B cell (primary cell): ENCODE measurements around the gene HLA-DMB. TPM values are rescaled to one million over a fixed set of nuclear protein-coding genes. Genes with fewer than 3 reads are reported as not detected.
A peak's percentile ranks its signal among the peaks of the same experiment; 100 is the strongest.

ENCODE experiments used
- ATAC-seq: fragments of 200-7000 bp; cut with Tn5 transposase; one replicate; pipeline ENCODE4 v1.10.0; 2021; ENCODE audit warnings: low read depth, mild to moderate bottlenecking, moderate number of reproducible peaks, moderate library complexity
- CTCF ChIA-PET: fragments of 350-600 bp; sonication (Branson Sonifier 250); formaldehyde crosslinking; loops from one replicate; lab custom pipeline; 2021; ENCODE audit warnings: antibody characterized with exemption, inconsistent platforms; lab: Charles Lee
- POLR2A ChIA-PET: fragments of 350-600 bp; sonication (Branson Sonifier 250); formaldehyde crosslinking; loops from one replicate; lab custom pipeline; 2021; ENCODE audit warnings: antibody characterized with exemption; lab: Charles Lee
- DNase-seq: peaks from one replicate; pipeline ENCODE4 v3.0.0; 2013
- H2AFZ ChIP-seq: 2 replicates; pipeline ENCODE4 v1.6.1; 2012; ENCODE audit warnings: mild to moderate bottlenecking, low read depth, low read length; ENCODE audit not compliant: insufficient read depth, poor library complexity, severe bottlenecking
- H3K27ac ChIP-seq, 2 donors: 1 replicate in 1 of 2; 2 replicates in 1 of 2; pipeline ENCODE4 v1.5.1; 2012 to 2013; ENCODE audit warnings: low read length in 2 of 2, mild to moderate bottlenecking in 2 of 2, moderate library complexity in 1 of 2
- H3K27me3 ChIP-seq, 4 experiments: fragments of 200-600 bp in 1 of 4; sonication (generic) in 1 of 4; replicated peaks in 1 of 4; 1 replicate in 2 of 4; 2 replicates in 2 of 4; pipeline versions ENCODE4 v1.6.1 to v1.7.0; 2013 to 2016; ENCODE audit warnings: low read length in 3 of 4, mild to moderate bottlenecking in 2 of 4, mixed read lengths in 1 of 4, moderate library complexity in 1 of 4; ENCODE audit not compliant: insufficient read depth in 4 of 4, control insufficient read depth in 3 of 4; ENCODE audit errors: control extremely low read depth in 1 of 4
- H3K36me3 ChIP-seq, 2 experiments: replicated peaks in 1 of 2; 1 replicate in 1 of 2; 2 replicates in 1 of 2; pipeline versions ENCODE4 v1.6.1 to v1.7.1; 2013; ENCODE audit warnings: low read length in 1 of 2; ENCODE audit not compliant: insufficient read depth in 2 of 2, control insufficient read depth in 1 of 2; ENCODE audit errors: control extremely low read depth in 1 of 2, extremely low read depth in 1 of 2
- H3K4me1 ChIP-seq, 2 donors: fragments of 200-600 bp in 1 of 2; sonication (generic) in 1 of 2; 1 replicate in 1 of 2; 2 replicates in 1 of 2; pipeline versions ENCODE4 v1.5.1 to v1.6.1; 2013 to 2017; ENCODE audit warnings: low read length in 2 of 2; ENCODE audit not compliant: control insufficient read depth in 2 of 2, insufficient read depth in 2 of 2
- H3K4me2 ChIP-seq: replicated peaks from 2 replicates; pipeline ENCODE3; 2012; ENCODE audit warnings: mild to moderate bottlenecking, low read depth, low read length; ENCODE audit not compliant: poor library complexity, severe bottlenecking
- H3K4me3 ChIP-seq, 5 experiments: fragments of 200-600 bp in 1 of 5; sonication (generic) in 1 of 5; 1 replicate in 3 of 5; 2 replicates in 2 of 5; pipeline versions ENCODE4 v1.5.1 to v1.7.0; 2011 to 2016; ENCODE audit warnings: low read length in 4 of 5, mild to moderate bottlenecking in 4 of 5, low read depth in 2 of 5, control low read depth in 1 of 5, moderate library complexity in 1 of 5; ENCODE audit not compliant: insufficient read depth in 1 of 5; ENCODE audit errors: control extremely low read depth in 1 of 5, extremely low read depth in 1 of 5
- H3K79me2 ChIP-seq: fragments of 200-600 bp; sonication (generic); one replicate; pipeline ENCODE4 v1.6.0; 2016; ENCODE audit warnings: low read length; ENCODE audit not compliant: control insufficient read depth, insufficient read depth
- H3K9ac ChIP-seq: fragments of 200-600 bp; sonication (generic); 2 replicates; pipeline ENCODE4 v1.6.1; 2017; ENCODE audit warnings: mild to moderate bottlenecking, low read length, moderate library complexity
- H3K9me3 ChIP-seq, 3 donors: one replicate each; pipeline versions ENCODE4 v1.6.1 to v1.7.1; 2013; ENCODE audit warnings: low read length in 2 of 3; ENCODE audit not compliant: control insufficient read depth in 2 of 3, insufficient read depth in 1 of 3; ENCODE audit errors: control extremely low read depth in 1 of 3
- H4K20me1 ChIP-seq: 2 replicates; pipeline ENCODE4 v1.6.0; 2012; ENCODE audit warnings: mild to moderate bottlenecking, low read length; ENCODE audit not compliant: insufficient read depth, control insufficient read depth, poor library complexity, severe bottlenecking
- H3K27ac Mint-ChIP-seq: one replicate; pipeline ENCODE4 v1.8.0; 2021; ENCODE audit warnings: mixed read lengths
- H3K27me3 Mint-ChIP-seq: one replicate; pipeline ENCODE4 v1.8.0; 2021; ENCODE audit warnings: mixed read lengths
- H3K4me1 Mint-ChIP-seq: one replicate; pipeline ENCODE4 v1.8.0; 2021; ENCODE audit warnings: mixed read lengths
- H3K4me3 Mint-ChIP-seq: one replicate; pipeline ENCODE4 v1.8.0; 2021; ENCODE audit warnings: mixed read lengths
- H3K9me3 Mint-ChIP-seq: one replicate; pipeline ENCODE4 v1.8.0; 2022; ENCODE audit warnings: mixed read lengths; ENCODE audit not compliant: insufficient read depth
- EZH2 ChIP-seq: IDR thresholded peaks from 2 replicates; pipeline ENCODE4 v1.6.1; 2012; ENCODE audit warnings: borderline replicate concordance, low read depth, mild to moderate bottlenecking, moderate library complexity, low read length; ENCODE audit not compliant: insufficient read depth, poor library complexity, severe bottlenecking
- WGBS: methylation state at CpG from one replicate; pipeline ENCODE4 v1.1.5; 2013; ENCODE audit warnings: missing lambda C conversion rate; ENCODE audit not compliant: insufficient coverage; 5-methylcytosine and 5-hydroxymethylcytosine counted together
- intact Hi-C: fragments of 100-400 bp; cut with micrococcal nuclease; formaldehyde crosslinking; loops from one replicate; pipeline ENCODE4 v1.10.0; 2022
- polyA plus RNA-seq: library from polyadenylated mRNA; depleted of rRNA; stranded (reverse); fragments of >200 nt; gene quantifications from 2 replicates; pipeline ENCODE4 v1.2.3, GENCODE V29; 2012
- total RNA-seq, 2 donors: library from RNA; stranded (reverse); fragments of 120-200 nt in 1 of 2; gene quantifications; 1 replicate in 1 of 2; 2 replicates in 1 of 2; pipeline versions ENCODE4 v1.2.3 to v1.2.4, GENCODE V29; 2013 to 2022
- TF ChIP-seq, protein P1 (sequence below): fragments of 200-600 bp; IDR thresholded peaks from one replicate; pipeline ENCODE4 v1.8.0; 2022; ENCODE audit warnings: antibody characterized with exemption, mild to moderate bottlenecking

Gene HLA-DMB
- total and polyA plus RNA-seq, 2 donors (not counting 1 experiment from before 2014, with no cell fraction given) = 593 to 656 TPM

DNA sequence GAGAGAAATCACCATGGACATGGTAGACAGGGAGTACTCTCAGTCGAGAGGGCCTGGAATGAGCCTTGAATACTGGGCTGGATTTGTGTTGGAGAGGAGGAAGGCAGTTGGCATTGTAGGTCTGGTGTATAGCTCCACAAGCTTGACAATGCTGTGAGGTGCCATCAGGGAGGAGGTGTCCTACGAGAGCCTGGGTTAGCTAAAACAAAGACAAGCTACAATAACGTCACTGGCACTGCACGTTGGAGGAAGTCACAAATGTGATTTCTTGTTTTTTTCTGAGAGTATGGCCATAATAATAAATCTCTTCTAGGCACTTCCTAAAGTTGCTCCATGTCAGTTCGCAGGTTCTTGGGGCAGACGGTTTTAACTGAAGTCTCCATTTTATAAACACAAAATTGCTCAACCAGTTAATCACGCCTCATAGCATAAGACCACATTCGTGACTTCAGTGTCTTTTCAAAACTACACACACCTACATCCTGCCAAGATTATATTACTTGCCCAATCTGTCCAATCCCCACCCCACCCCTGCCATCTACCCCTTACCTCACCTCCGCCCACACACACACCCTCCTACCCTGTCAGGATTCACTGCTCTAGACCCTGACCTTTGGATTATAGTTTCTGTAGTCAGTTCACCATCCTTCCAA is 4.4 kb upstream of the HLA-DMB start:
- peak overlapping the region; percentile 96 for H3K4me3 Mint-ChIP-seq
- DNase-seq (peak; percentile 88), ATAC-seq (peak; percentile 48)
- peak overlapping the region; percentile 58 for H3K9ac ChIP-seq
- no peaks in the 10 kb centered on the region for H4K20me1 ChIP-seq
- POLR2A ChIA-PET = interaction anchor here (0.6 to 7.4 kb wide), 14 partner anchors 7 to 303 kb away, joined by 3 to 326 read pairs (median 6); partner anchors contain the start of genes BRD2, HLA-DMA, HLA-DPB1 and PSMB8
- 16% methylated on average over 5 of the region's 9 CpGs for WGBS
- peaks cover 88% of the 10 kb centered on the region for H3K4me1 Mint-ChIP-seq
- H2AFZ ChIP-seq = no peak overlapping the region
- H3K9me3 Mint-ChIP-seq = no peaks in the 10 kb centered on the region
- intact Hi-C loops = loop anchor here (1.0 to 10.0 kb wide), 4 partner anchors 27 to 340 kb away; partner anchors contain the start of gene HLA-DOB
- TF ChIP-seq, protein P1, sequence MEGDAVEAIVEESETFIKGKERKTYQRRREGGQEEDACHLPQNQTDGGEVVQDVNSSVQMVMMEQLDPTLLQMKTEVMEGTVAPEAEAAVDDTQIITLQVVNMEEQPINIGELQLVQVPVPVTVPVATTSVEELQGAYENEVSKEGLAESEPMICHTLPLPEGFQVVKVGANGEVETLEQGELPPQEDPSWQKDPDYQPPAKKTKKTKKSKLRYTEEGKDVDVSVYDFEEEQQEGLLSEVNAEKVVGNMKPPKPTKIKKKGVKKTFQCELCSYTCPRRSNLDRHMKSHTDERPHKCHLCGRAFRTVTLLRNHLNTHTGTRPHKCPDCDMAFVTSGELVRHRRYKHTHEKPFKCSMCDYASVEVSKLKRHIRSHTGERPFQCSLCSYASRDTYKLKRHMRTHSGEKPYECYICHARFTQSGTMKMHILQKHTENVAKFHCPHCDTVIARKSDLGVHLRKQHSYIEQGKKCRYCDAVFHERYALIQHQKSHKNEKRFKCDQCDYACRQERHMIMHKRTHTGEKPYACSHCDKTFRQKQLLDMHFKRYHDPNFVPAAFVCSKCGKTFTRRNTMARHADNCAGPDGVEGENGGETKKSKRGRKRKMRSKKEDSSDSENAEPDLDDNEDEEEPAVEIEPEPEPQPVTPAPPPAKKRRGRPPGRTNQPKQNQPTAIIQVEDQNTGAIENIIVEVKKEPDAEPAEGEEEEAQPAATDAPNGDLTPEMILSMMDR = no peak
- TF ChIP-seq EZH2 = no peak
- peak overlapping the region; percentile 99 for H3K27ac Mint-ChIP-seq
- no peaks in the 10 kb centered on the region for H3K27me3 Mint-ChIP-seq
- H3K9me3 ChIP-seq = no peaks in the 10 kb centered on the region
- peak overlapping the region; percentile 97 to 98 for H3K27ac ChIP-seq
- H3K4me3 ChIP-seq = peak overlapping the region; percentile 43 to 59 (median 47)
- no peaks in the 10 kb centered on the region for H3K27me3 ChIP-seq
- CTCF ChIA-PET = interaction anchor here (0.8 to 15.8 kb wide), 11 partner anchors 8 to 304 kb away, joined by 3 to 462 read pairs (median 12); partner anchors contain the start of genes BRD2, HLA-DMA and TAP2
- peaks cover 0 to 22% of the 10 kb centered on the region in 2 experiments for H3K36me3 ChIP-seq
- peaks cover 80 to 92% of the 10 kb centered on the region in 2 donors for H3K4me1 ChIP-seq
- H3K79me2 ChIP-seq = peaks cover 68% of the 10 kb centered on the region
- peak overlapping the region; percentile 81 for H3K4me2 ChIP-seq
